HEK293 (cell line): Measurements from ENCODE around the gene KLHDC7B.

Source experiments
- CTCF ChIA-PET: fragments of 350-600 bp; formaldehyde crosslinking; extraction: SDS; loops from one replicate; lab custom pipeline; 2021; ENCODE audit warnings: antibody characterized with exemption; lab: Yijun Ruan, JAX
- POLR2A ChIA-PET: fragments of 300-600 bp; formaldehyde crosslinking; extraction: SDS; loops from one replicate; lab custom pipeline; 2020; ENCODE audit warnings: antibody characterized with exemption, inconsistent platforms; lab: Yijun Ruan, JAX
- H3K27ac ChIP-seq: fragments of 200-500 bp; sonication (Bioruptor generic); 2 replicates; pipeline ENCODE4 v1.5.1; 2014; ENCODE audit warnings: low read depth, low read length, control low read depth, inconsistent platforms; ENCODE audit errors: extremely low read depth
- H3K36me3 ChIP-seq, 2 experiments: fragments of 200-500 bp in 1 of 2; sonication (Bioruptor generic) in 1 of 2; 1 replicate in 1 of 2; 2 replicates in 1 of 2; pipeline ENCODE4 v1.5.1; 2014 to 2017; ENCODE audit warnings: inconsistent platforms in 2 of 2, low read length in 2 of 2; ENCODE audit not compliant: control insufficient read depth in 2 of 2, insufficient read depth in 1 of 2
- H3K4me1 ChIP-seq: fragments of 200-500 bp; sonication (Bioruptor generic); 2 replicates; pipeline ENCODE4 v1.5.1; 2014; ENCODE audit warnings: mild to moderate bottlenecking, low read length, inconsistent platforms; ENCODE audit not compliant: control insufficient read depth, insufficient read depth
- H3K4me3 ChIP-seq: 2 replicates; pipeline ENCODE4 v1.5.1; 2011; ENCODE audit warnings: low read depth, mild to moderate bottlenecking, control low read depth, low read length, moderate library complexity
- H3K9me3 ChIP-seq: fragments of 200-500 bp; sonication (Bioruptor generic); 2 replicates; pipeline ENCODE4 v1.5.1; 2014; ENCODE audit warnings: low read depth, low read length, inconsistent platforms; ENCODE audit not compliant: control insufficient read depth, insufficient read depth
- GLIS1 ChIP-seq: fragments of 450-650 bp; formaldehyde crosslinking; IDR thresholded peaks from 2 replicates; pipeline ENCODE4 v1.5.1; 2016; ENCODE audit warnings: missing biosample characterization, missing genetic modification characterization
- HOXC10 ChIP-seq: sonication (generic); formaldehyde crosslinking; IDR thresholded peaks from 2 replicates; pipeline ENCODE4 v1.8.1; 2023; ENCODE audit warnings: mild to moderate bottlenecking, missing genetic modification reagents
- KLF7 ChIP-seq: fragments of 450-650 bp; formaldehyde crosslinking; IDR thresholded peaks from 2 replicates; pipeline ENCODE4 v1.5.1; 2016; ENCODE audit warnings: missing biosample characterization, missing genetic modification characterization, borderline replicate concordance
- MZF1 ChIP-seq: fragments of 450-650 bp; formaldehyde crosslinking; IDR thresholded peaks from 2 replicates; pipeline ENCODE4 v1.5.1; 2017; ENCODE audit warnings: missing biosample characterization, missing genetic modification characterization, borderline replicate concordance
- SCRT1 ChIP-seq: fragments of 450-650 bp; formaldehyde crosslinking; IDR thresholded peaks from 2 replicates; pipeline ENCODE4 v1.5.1; 2016; ENCODE audit warnings: missing biosample characterization, missing genetic modification characterization, borderline replicate concordance
- YY1 ChIP-seq: fragments of 450-650 bp; formaldehyde crosslinking; IDR thresholded peaks from 2 replicates; pipeline ENCODE4 v1.5.1; 2018; ENCODE audit warnings: missing biosample characterization, missing genetic modification characterization
- ZBTB21 ChIP-seq: fragments of 450-650 bp; formaldehyde crosslinking; IDR thresholded peaks from 2 replicates; pipeline ENCODE4 v1.5.1; 2017; ENCODE audit warnings: missing biosample characterization, missing genetic modification characterization
- ZEB2 ChIP-seq: fragments of 450-650 bp; formaldehyde crosslinking; IDR thresholded peaks from 2 replicates; pipeline ENCODE4 v1.5.1; 2016; ENCODE audit warnings: missing biosample characterization, missing genetic modification characterization
- ZNF114 ChIP-seq: fragments of 450-650 bp; formaldehyde crosslinking; IDR thresholded peaks from 2 replicates; pipeline ENCODE4 v1.5.0; 2017; ENCODE audit warnings: missing biosample characterization, missing genetic modification characterization
- ZNF138 ChIP-seq: fragments of 450-650 bp; formaldehyde crosslinking; IDR thresholded peaks from 2 replicates; pipeline ENCODE4 v1.5.1; 2016; ENCODE audit warnings: missing biosample characterization, missing genetic modification characterization, borderline replicate concordance
- ZNF155 ChIP-seq: fragments of 450-650 bp; formaldehyde crosslinking; IDR thresholded peaks from 2 replicates; pipeline ENCODE4 v1.5.1; 2016; ENCODE audit warnings: missing biosample characterization, missing genetic modification characterization
- ZNF169 ChIP-seq: fragments of 450-650 bp; formaldehyde crosslinking; IDR thresholded peaks from 2 replicates; pipeline ENCODE4 v1.5.1; 2016; ENCODE audit warnings: missing biosample characterization, missing genetic modification characterization
- ZNF184 ChIP-seq: fragments of 450-650 bp; IDR thresholded peaks from 2 replicates; pipeline ENCODE4 v1.5.1; 2018; ENCODE audit warnings: missing biosample characterization, mild to moderate bottlenecking, missing genetic modification characterization
- ZNF221 ChIP-seq: fragments of 450-650 bp; formaldehyde crosslinking; IDR thresholded peaks from 2 replicates; pipeline ENCODE4 v1.5.1; 2017; ENCODE audit warnings: missing biosample characterization, missing genetic modification characterization, borderline replicate concordance
- ZNF223 ChIP-seq: fragments of 450-650 bp; formaldehyde crosslinking; IDR thresholded peaks from 2 replicates; pipeline ENCODE4 v1.5.1; 2016; ENCODE audit warnings: missing biosample characterization, missing genetic modification characterization
- ZNF239 ChIP-seq: fragments of 450-650 bp; formaldehyde crosslinking; IDR thresholded peaks from 2 replicates; pipeline ENCODE4 v1.5.1; 2016; ENCODE audit warnings: missing biosample characterization, missing genetic modification characterization
- ZNF341 ChIP-seq: fragments of 450-650 bp; formaldehyde crosslinking; IDR thresholded peaks from 2 replicates; pipeline ENCODE4; 2016; ENCODE audit warnings: low read depth, missing biosample characterization, missing genetic modification characterization
- ZNF391 ChIP-seq: fragments of 450-650 bp; formaldehyde crosslinking; IDR thresholded peaks from 2 replicates; pipeline ENCODE4 v1.5.1; 2016; ENCODE audit warnings: low read depth, missing biosample characterization, missing genetic modification characterization, borderline replicate concordance
- ZNF514 ChIP-seq: fragments of 450-650 bp; formaldehyde crosslinking; IDR thresholded peaks from 2 replicates; pipeline ENCODE4 v1.5.1; 2016; ENCODE audit warnings: missing biosample characterization, missing genetic modification characterization
- ZNF530 ChIP-seq: fragments of 450-650 bp; formaldehyde crosslinking; IDR thresholded peaks from 2 replicates; pipeline ENCODE4 v1.5.1; 2016; ENCODE audit warnings: low read depth, missing biosample characterization, missing genetic modification characterization
- ZNF600 ChIP-seq: fragments of 450-650 bp; formaldehyde crosslinking; IDR thresholded peaks from 2 replicates; pipeline ENCODE4 v1.5.1; 2016; ENCODE audit warnings: missing biosample characterization, missing genetic modification characterization
- ZNF837 ChIP-seq: fragments of 450-650 bp; formaldehyde crosslinking; IDR thresholded peaks from 2 replicates; pipeline ENCODE4 v1.5.1; 2016; ENCODE audit warnings: missing biosample characterization, missing genetic modification characterization
- ZSCAN16 ChIP-seq: fragments of 450-650 bp; formaldehyde crosslinking; IDR thresholded peaks from 2 replicates; pipeline ENCODE4 v1.5.1; 2016; ENCODE audit warnings: missing biosample characterization, missing genetic modification characterization
- ZXDB ChIP-seq: fragments of 450-650 bp; formaldehyde crosslinking; IDR thresholded peaks from 2 replicates; pipeline ENCODE4 v1.5.1; 2016; ENCODE audit warnings: missing biosample characterization, missing genetic modification characterization
- TF ChIP-seq, protein P1 (sequence below): fragments of 450-650 bp; formaldehyde crosslinking; IDR thresholded peaks from 2 replicates; pipeline ENCODE4 v1.5.1; 2016; ENCODE audit warnings: missing biosample characterization, missing genetic modification characterization
- TF ChIP-seq, protein P2 (sequence below): fragments of 450-650 bp; formaldehyde crosslinking; IDR thresholded peaks from 2 replicates; pipeline ENCODE4 v1.5.1; 2017; ENCODE audit warnings: missing biosample characterization, missing genetic modification characterization
- TF ChIP-seq, protein P3 (sequence below): fragments of 450-650 bp; formaldehyde crosslinking; IDR thresholded peaks from 2 replicates; pipeline ENCODE4 v1.5.1; 2017; ENCODE audit warnings: missing biosample characterization, mild to moderate bottlenecking, missing genetic modification characterization, moderate library complexity
- TF ChIP-seq, protein P4 (sequence below): fragments of 450-650 bp; formaldehyde crosslinking; IDR thresholded peaks from 2 replicates; pipeline ENCODE4 v1.5.1; 2016; ENCODE audit warnings: missing biosample characterization, missing genetic modification characterization
- TF ChIP-seq, protein P5 (sequence below): fragments of 450-650 bp; formaldehyde crosslinking; IDR thresholded peaks from 2 replicates; pipeline ENCODE4 v1.5.1; 2016; ENCODE audit warnings: missing biosample characterization, missing genetic modification characterization
- TF ChIP-seq, protein P6 (sequence below): fragments of 450-650 bp; formaldehyde crosslinking; IDR thresholded peaks from 2 replicates; pipeline ENCODE4 v1.5.1; 2017; ENCODE audit warnings: missing biosample characterization, missing genetic modification characterization

The KLHDC7B gene

DNA sequence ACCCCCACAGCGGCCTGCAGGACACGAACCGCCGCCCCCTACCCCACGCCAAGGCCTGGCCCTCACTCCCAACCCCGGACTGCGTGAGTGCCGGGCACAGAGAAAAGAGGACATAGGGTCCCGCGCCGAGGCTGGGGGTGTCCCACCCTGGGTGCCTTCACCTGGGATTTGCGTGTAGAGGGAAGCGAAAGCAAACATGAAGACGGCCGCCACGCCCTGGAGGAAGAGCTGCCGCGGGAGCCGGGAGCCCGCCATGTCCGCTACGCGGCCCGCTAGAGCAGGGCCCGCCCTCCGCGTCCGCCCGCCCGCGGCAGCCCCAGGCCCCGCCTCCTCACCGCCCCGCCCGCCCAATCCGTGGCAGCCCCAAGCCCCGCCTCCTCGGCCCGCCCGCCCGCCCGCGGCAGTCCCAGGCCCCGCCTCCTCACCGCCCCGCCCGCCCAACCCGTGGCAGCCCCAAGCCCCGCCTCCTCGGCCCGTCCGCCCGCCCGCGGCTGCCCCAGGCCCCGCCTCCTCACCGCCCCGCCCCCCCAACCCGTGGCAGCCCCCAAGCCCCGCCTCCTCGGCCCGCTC, 38.2 kb upstream of the KLHDC7B start, which contains the start of gene LMF2:
Gene LMF2, minus strand, starts transcription at position 282 of the 570 bp plus-strand sequence. Its CDS starts 27 bp downstream, at position 255.
- peak within 1 kb of the TSS; percentile 100 for H3K4me3 ChIP-seq
- peaks cover 8% of the 10 kb centered on the region for H3K4me1 ChIP-seq
- peaks cover 2 to 42% of the 10 kb centered on the region in 2 experiments; a peak in 2 of 3 replicates for H3K36me3 ChIP-seq
- H3K27ac ChIP-seq, result peak within 1 kb of the TSS; percentile 97
- no peaks in the 10 kb centered on the region for H3K9me3 ChIP-seq
- POLR2A ChIA-PET, result interaction anchor here (0.5 to 6.0 kb wide), 27 partner anchors 9 to 264 kb away, joined by 3 to 189 read pairs (median 5); partner anchors contain the start of genes ARSA, CHKB, HDAC10 and KLHDC7B
- CTCF ChIA-PET, result interaction anchor here (0.6 to 3.8 kb wide), 6 partner anchors 9 to 165 kb away, joined by 3 to 32 read pairs (median 8); partner anchors contain the start of genes SCO2 and SYCE3
- TF ChIP-seq ZNF837 (tag by site-specific recombination), result no peak
- TF ChIP-seq HOXC10 (CRISPR knock-in tag), result peak; percentile 81; the same call in 1 of the 2 replicates
- no peak for TF ChIP-seq ZNF600 (tag by site-specific recombination)
- no peak for TF ChIP-seq MZF1 (tag by site-specific recombination)
- TF ChIP-seq ZNF223 (tag by site-specific recombination), result no peak
- no peak for TF ChIP-seq SCRT1 (tag by site-specific recombination)
- TF ChIP-seq ZXDB, result peak; percentile 62
- no peak for TF ChIP-seq ZNF138 (tag by site-specific recombination)
- no peak for TF ChIP-seq ZBTB21
- TF ChIP-seq ZNF514 (tag by site-specific recombination), result no peak
- no peak for TF ChIP-seq ZNF391 (tag by site-specific recombination)
- TF ChIP-seq, protein P1, sequence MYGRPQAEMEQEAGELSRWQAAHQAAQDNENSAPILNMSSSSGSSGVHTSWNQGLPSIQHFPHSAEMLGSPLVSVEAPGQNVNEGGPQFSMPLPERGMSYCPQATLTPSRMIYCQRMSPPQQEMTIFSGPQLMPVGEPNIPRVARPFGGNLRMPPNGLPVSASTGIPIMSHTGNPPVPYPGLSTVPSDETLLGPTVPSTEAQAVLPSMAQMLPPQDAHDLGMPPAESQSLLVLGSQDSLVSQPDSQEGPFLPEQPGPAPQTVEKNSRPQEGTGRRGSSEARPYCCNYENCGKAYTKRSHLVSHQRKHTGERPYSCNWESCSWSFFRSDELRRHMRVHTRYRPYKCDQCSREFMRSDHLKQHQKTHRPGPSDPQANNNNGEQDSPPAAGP, result no peak
- TF ChIP-seq, protein P2, sequence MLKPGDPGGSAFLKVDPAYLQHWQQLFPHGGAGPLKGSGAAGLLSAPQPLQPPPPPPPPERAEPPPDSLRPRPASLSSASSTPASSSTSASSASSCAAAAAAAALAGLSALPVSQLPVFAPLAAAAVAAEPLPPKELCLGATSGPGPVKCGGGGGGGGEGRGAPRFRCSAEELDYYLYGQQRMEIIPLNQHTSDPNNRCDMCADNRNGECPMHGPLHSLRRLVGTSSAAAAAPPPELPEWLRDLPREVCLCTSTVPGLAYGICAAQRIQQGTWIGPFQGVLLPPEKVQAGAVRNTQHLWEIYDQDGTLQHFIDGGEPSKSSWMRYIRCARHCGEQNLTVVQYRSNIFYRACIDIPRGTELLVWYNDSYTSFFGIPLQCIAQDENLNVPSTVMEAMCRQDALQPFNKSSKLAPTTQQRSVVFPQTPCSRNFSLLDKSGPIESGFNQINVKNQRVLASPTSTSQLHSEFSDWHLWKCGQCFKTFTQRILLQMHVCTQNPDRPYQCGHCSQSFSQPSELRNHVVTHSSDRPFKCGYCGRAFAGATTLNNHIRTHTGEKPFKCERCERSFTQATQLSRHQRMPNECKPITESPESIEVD (tag by site-specific recombination), result no peak
- TF ChIP-seq ZNF239 (tag by site-specific recombination), result no peak
- peak; percentile 81; the same call in 1 of the 2 replicates for TF ChIP-seq KLF7 (tag by site-specific recombination)
- TF ChIP-seq, protein P3, sequence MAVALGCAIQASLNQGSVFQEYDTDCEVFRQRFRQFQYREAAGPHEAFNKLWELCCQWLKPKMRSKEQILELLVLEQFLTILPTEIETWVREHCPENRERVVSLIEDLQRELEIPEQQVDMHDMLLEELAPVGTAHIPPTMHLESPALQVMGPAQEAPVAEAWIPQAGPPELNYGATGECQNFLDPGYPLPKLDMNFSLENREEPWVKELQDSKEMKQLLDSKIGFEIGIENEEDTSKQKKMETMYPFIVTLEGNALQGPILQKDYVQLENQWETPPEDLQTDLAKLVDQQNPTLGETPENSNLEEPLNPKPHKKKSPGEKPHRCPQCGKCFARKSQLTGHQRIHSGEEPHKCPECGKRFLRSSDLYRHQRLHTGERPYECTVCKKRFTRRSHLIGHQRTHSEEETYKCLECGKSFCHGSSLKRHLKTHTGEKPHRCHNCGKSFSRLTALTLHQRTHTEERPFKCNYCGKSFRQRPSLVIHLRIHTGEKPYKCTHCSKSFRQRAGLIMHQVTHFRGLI, result no peak
- no peak for TF ChIP-seq ZNF169 (tag by site-specific recombination)
- no peak for TF ChIP-seq ZNF114 (tag by site-specific recombination)
- TF ChIP-seq, protein P4, sequence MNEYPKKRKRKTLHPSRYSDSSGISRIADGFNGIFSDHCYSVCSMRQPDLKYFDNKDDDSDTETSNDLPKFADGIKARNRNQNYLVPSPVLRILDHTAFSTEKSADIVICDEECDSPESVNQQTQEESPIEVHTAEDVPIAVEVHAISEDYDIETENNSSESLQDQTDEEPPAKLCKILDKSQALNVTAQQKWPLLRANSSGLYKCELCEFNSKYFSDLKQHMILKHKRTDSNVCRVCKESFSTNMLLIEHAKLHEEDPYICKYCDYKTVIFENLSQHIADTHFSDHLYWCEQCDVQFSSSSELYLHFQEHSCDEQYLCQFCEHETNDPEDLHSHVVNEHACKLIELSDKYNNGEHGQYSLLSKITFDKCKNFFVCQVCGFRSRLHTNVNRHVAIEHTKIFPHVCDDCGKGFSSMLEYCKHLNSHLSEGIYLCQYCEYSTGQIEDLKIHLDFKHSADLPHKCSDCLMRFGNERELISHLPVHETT (tag by site-specific recombination), result no peak
- TF ChIP-seq ZSCAN16 (tag by site-specific recombination), result no peak
- TF ChIP-seq, protein P5, sequence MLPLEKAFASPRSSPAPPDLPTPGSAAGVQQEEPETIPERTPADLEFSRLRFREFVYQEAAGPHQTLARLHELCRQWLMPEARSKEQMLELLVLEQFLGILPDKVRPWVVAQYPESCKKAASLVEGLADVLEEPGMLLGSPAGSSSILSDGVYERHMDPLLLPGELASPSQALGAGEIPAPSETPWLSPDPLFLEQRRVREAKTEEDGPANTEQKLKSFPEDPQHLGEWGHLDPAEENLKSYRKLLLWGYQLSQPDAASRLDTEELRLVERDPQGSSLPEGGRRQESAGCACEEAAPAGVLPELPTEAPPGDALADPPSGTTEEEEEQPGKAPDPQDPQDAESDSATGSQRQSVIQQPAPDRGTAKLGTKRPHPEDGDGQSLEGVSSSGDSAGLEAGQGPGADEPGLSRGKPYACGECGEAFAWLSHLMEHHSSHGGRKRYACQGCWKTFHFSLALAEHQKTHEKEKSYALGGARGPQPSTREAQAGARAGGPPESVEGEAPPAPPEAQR (tag by site-specific recombination), result no peak
- TF ChIP-seq, protein P6, sequence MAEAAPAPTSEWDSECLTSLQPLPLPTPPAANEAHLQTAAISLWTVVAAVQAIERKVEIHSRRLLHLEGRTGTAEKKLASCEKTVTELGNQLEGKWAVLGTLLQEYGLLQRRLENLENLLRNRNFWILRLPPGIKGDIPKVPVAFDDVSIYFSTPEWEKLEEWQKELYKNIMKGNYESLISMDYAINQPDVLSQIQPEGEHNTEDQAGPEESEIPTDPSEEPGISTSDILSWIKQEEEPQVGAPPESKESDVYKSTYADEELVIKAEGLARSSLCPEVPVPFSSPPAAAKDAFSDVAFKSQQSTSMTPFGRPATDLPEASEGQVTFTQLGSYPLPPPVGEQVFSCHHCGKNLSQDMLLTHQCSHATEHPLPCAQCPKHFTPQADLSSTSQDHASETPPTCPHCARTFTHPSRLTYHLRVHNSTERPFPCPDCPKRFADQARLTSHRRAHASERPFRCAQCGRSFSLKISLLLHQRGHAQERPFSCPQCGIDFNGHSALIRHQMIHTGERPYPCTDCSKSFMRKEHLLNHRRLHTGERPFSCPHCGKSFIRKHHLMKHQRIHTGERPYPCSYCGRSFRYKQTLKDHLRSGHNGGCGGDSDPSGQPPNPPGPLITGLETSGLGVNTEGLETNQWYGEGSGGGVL (tag by site-specific recombination), result peak; percentile 27
- TF ChIP-seq GLIS1 (tag by site-specific recombination), result peak; percentile 49
- TF ChIP-seq ZNF530 (tag by site-specific recombination), result no peak
- no peak for TF ChIP-seq ZNF184 (tag by site-specific recombination)
- 0 out of 2 replicates have a peak, but pooled peaks have one; percentile 16 for TF ChIP-seq ZEB2
- TF ChIP-seq ZNF155 (tag by site-specific recombination), result no peak
- no peak for TF ChIP-seq ZNF221 (tag by site-specific recombination)
- peak; percentile 77; the same call in 1 of the 2 replicates for TF ChIP-seq ZNF341
- TF ChIP-seq YY1, result peak; percentile 73
